Thyroid gland (tissue), 4 donors: ENCODE results near the gene SGCD.

Source experiments
- CTCF ChIP-seq, 6 experiments: fragments of 200-600 bp in 3 of 6; fragments of 450-650 bp in 3 of 6; sonication (generic) in 3 of 6; IDR thresholded peaks; one replicate each; pipeline ENCODE4 v1.5.1; 2016 to 2019; ENCODE audit warnings: antibody characterized with exemption in 6 of 6, mild to moderate bottlenecking in 2 of 6, inconsistent platforms in 1 of 6, moderate library complexity in 1 of 6
- POLR2A ChIP-seq, 2 donors: fragments of 450-650 bp; IDR thresholded peaks; one replicate each; pipeline ENCODE4 v1.6.1; 2017; ENCODE audit warnings: antibody characterized with exemption in 2 of 2, mild to moderate bottlenecking in 2 of 2, moderate library complexity in 1 of 2

- no peak for TF ChIP-seq CTCF (IDR thresholded peaks at IDR 0.05)
- no peak for TF ChIP-seq POLR2A (IDR thresholded peaks at IDR 0.05)
These were observed 297.7 kb downstream of the SGCD start for GRCh38 chr5:156624686-156625085.
